ENCODE results near the gene EEF1AKMT1. TPM values are rescaled to one million over a fixed set of nuclear protein-coding genes. Genes with fewer than 3 reads are reported as not detected.

The EEF1AKMT1 gene
- total and polyA plus RNA-seq, 5 experiments from 2014 or later = 8.7 to 23.7 (median 15.8) TPM

GRCh38 chr13:20729633-20730585 lies 43.9 kb downstream of the EEF1AKMT1 start:
- H3K4me1 Mint-ChIP-seq = peaks cover 0 to 2% (median 0%) of the 10 kb centered on the region in 4 donors
- no peaks in the 10 kb centered on the region for H3K27me3 Mint-ChIP-seq
- H3K9me3 Mint-ChIP-seq = no peaks in the 10 kb centered on the region
- ATAC-seq (no peak), DNase-seq (no peak)
- no peak overlapping the region for H3K27ac Mint-ChIP-seq
- POLR2A ChIA-PET = no interaction called here
- peaks cover 4 to 19% (median 18%) of the 10 kb centered on the region in 3 donors for H3K36me3 Mint-ChIP-seq
- no peak overlapping the region for H3K4me3 Mint-ChIP-seq

- peaks cover 4 to 19% (median 13%) of the 10 kb centered on the region in 3 donors for H3K36me3 Mint-ChIP-seq
- DNase-seq (no peak), ATAC-seq (no peak)
- H3K9me3 Mint-ChIP-seq = no peaks in the 10 kb centered on the region
- no peak overlapping the region for H3K4me3 Mint-ChIP-seq
- H3K27ac Mint-ChIP-seq = no peak overlapping the region
- peaks cover 0 to 2% (median 0%) of the 10 kb centered on the region in 4 donors for H3K4me1 Mint-ChIP-seq
- no peaks in the 10 kb centered on the region for H3K27me3 Mint-ChIP-seq
- POLR2A ChIA-PET = no interaction called here
These were observed 45.0 kb downstream of the EEF1AKMT1 start for GRCh38 chr13:20728579-20729311.

- peaks cover 0 to 2% (median 0%) of the 10 kb centered on the region in 5 donors for H3K27me3 Mint-ChIP-seq
- DNase-seq (no peak), ATAC-seq (no peak)
- no peaks in the 10 kb centered on the region for H3K9me3 Mint-ChIP-seq
- H3K27ac Mint-ChIP-seq = no peak overlapping the region
- no peak overlapping the region for H3K4me3 Mint-ChIP-seq
- H3K36me3 Mint-ChIP-seq = peaks cover 4 to 19% (median 12%) of the 10 kb centered on the region in 3 donors
- H3K4me1 Mint-ChIP-seq = peaks cover 0 to 2% (median under 1%) of the 10 kb centered on the region in 4 donors
- POLR2A ChIA-PET = no interaction called here
These were observed 45.9 kb downstream of the EEF1AKMT1 start for GRCh38 chr13:20727856-20728255.

- peaks cover 3 to 13% (median 6%) of the 10 kb centered on the region in 4 donors for H3K4me1 Mint-ChIP-seq
- H3K27ac Mint-ChIP-seq = peak overlapping the region in 2 of 10 donors; percentile 21 to 63
- H3K4me3 Mint-ChIP-seq = peak overlapping the region; percentile 39 to 79 (median 54)
- DNase-seq (peak in 3 of 10 donors; percentile 15 to 26 (median 17)), ATAC-seq (peak; percentile 79 to 81)
- H3K36me3 Mint-ChIP-seq = no peaks in the 10 kb centered on the region
- peaks cover 0 to 13% (median 9%) of the 10 kb centered on the region in 5 donors for H3K27me3 Mint-ChIP-seq
- H3K9me3 Mint-ChIP-seq = no peaks in the 10 kb centered on the region
- POLR2A ChIA-PET = no interaction called here
These were observed 52.1 kb downstream of the EEF1AKMT1 start for GRCh38 chr13:20721454-20722357.

- ATAC-seq (no peak), DNase-seq (no peak)
- H3K4me1 Mint-ChIP-seq = peaks cover 3 to 13% (median 6%) of the 10 kb centered on the region in 4 donors
- H3K27me3 Mint-ChIP-seq = peaks cover 0 to 13% (median 9%) of the 10 kb centered on the region in 5 donors
- H3K9me3 Mint-ChIP-seq = no peaks in the 10 kb centered on the region
- no peaks in the 10 kb centered on the region for H3K36me3 Mint-ChIP-seq
- peak overlapping the region in 5 of 10 donors; percentile 42 to 79 (median 45) for H3K4me3 Mint-ChIP-seq
- no peak overlapping the region for H3K27ac Mint-ChIP-seq
- POLR2A ChIA-PET = no interaction called here
These were observed 52.7 kb downstream of the EEF1AKMT1 start for GRCh38 chr13:20721058-20721453.

GRCh38 chr13:20720499-20720898 lies 53.3 kb downstream of the EEF1AKMT1 start:
- H3K27me3 Mint-ChIP-seq = peaks cover 0 to 13% (median 9%) of the 10 kb centered on the region in 5 donors
- no peak overlapping the region for H3K4me3 Mint-ChIP-seq
- ATAC-seq (no peak), DNase-seq (no peak)
- H3K27ac Mint-ChIP-seq = peak overlapping the region in 1 of 10 donors; percentile 79
- POLR2A ChIA-PET = no interaction called here
- H3K4me1 Mint-ChIP-seq = peaks cover 3 to 13% (median 6%) of the 10 kb centered on the region in 4 donors
- H3K9me3 Mint-ChIP-seq = no peaks in the 10 kb centered on the region
- H3K36me3 Mint-ChIP-seq = no peaks in the 10 kb centered on the region

GRCh38 chr13:20719783-20720182 lies 54.0 kb downstream of the EEF1AKMT1 start:
- Mint-ChIP-seq H3K27me3 (peaks cover 0 to 13% (median 9%) of the 10 kb centered on the region in 5 donors), H3K36me3 (no peaks in the 10 kb centered on the region), H3K9me3 (no peaks in the 10 kb centered on the region), H3K4me1 (peaks cover 3 to 13% (median 6%) of the 10 kb centered on the region in 4 donors), H3K4me3 (no peak overlapping the region), H3K27ac (no peak overlapping the region)
- ATAC-seq = no peak
- DNase-seq = no peak
- POLR2A ChIA-PET = no interaction called here

- H3K27ac Mint-ChIP-seq = no peak overlapping the region
- POLR2A ChIA-PET = no interaction called here
- DNase-seq = no peak
- H3K9me3 Mint-ChIP-seq = no peaks in the 10 kb centered on the region
- no peak for ATAC-seq
- peaks cover 3 to 13% (median 6%) of the 10 kb centered on the region in 4 donors for H3K4me1 Mint-ChIP-seq
- H3K27me3 Mint-ChIP-seq = peaks cover 0 to 13% (median 9%) of the 10 kb centered on the region in 5 donors
- H3K36me3 Mint-ChIP-seq = no peaks in the 10 kb centered on the region
- H3K4me3 Mint-ChIP-seq = no peak overlapping the region
These were observed 54.7 kb downstream of the EEF1AKMT1 start for GRCh38 chr13:20718958-20719566.

- ATAC-seq (no peak), DNase-seq (no peak)
- Mint-ChIP-seq H3K4me3 (no peak overlapping the region), H3K9me3 (no peaks in the 10 kb centered on the region), H3K27ac (no peak overlapping the region), H3K27me3 (peaks cover 0 to 14% (median 9%) of the 10 kb centered on the region in 5 donors), H3K4me1 (peaks cover 3 to 18% (median 9%) of the 10 kb centered on the region in 4 donors), H3K36me3 (no peaks in the 10 kb centered on the region)
- POLR2A ChIA-PET = no interaction called here
These were observed 55.9 kb downstream of the EEF1AKMT1 start for GRCh38 chr13:20717581-20718542.

- H3K4me1 Mint-ChIP-seq = peaks cover 3 to 22% (median 7%) of the 10 kb centered on the region in 4 donors
- POLR2A ChIA-PET = no interaction called here
These were observed 56.8 kb downstream of the EEF1AKMT1 start for GRCh38 chr13:20716951-20717350.

GRCh38 chr13:20715330-20715712 lies 58.4 kb downstream of the EEF1AKMT1 start:
- Mint-ChIP-seq H3K4me3 (no peak overlapping the region), H3K4me1 (peaks cover 2 to 11% (median 5%) of the 10 kb centered on the region in 4 donors), H3K27me3 (peaks cover 0 to 8% (median 2%) of the 10 kb centered on the region in 5 donors)

More at GRCh38 chr13:20716951-20717350, 56.8 kb downstream of the EEF1AKMT1 start:
- DNase-seq (no peak), ATAC-seq (no peak)
- Mint-ChIP-seq H3K4me3 (no peak overlapping the region), H3K9me3 (no peaks in the 10 kb centered on the region), H3K36me3 (no peaks in the 10 kb centered on the region), H3K27ac (peak overlapping the region in 1 of 10 donors; percentile 48), H3K27me3 (peaks cover 0 to 10% (median 8%) of the 10 kb centered on the region in 5 donors)

More at GRCh38 chr13:20715330-20715712, 58.4 kb downstream of the EEF1AKMT1 start:
- Mint-ChIP-seq H3K27ac (no peak overlapping the region), H3K9me3 (no peaks in the 10 kb centered on the region), H3K36me3 (no peaks in the 10 kb centered on the region)
- DNase-seq (no peak), ATAC-seq (no peak)
- POLR2A ChIA-PET = no interaction called here
